GM21825 (cell line): ENCODE results near the gene DNPH1.

Experiments used
- ATAC-seq: cut with Tn5 transposase; IDR thresholded peaks from one replicate; pipeline ENCODE4 v1.9.1; 2021; ENCODE audit warnings: mild to moderate bottlenecking, moderate library complexity; ENCODE audit not compliant: unreplicated experiment

The DNPH1 gene, protein sequence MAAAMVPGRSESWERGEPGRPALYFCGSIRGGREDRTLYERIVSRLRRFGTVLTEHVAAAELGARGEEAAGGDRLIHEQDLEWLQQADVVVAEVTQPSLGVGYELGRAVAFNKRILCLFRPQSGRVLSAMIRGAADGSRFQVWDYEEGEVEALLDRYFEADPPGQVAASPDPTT

DNA sequence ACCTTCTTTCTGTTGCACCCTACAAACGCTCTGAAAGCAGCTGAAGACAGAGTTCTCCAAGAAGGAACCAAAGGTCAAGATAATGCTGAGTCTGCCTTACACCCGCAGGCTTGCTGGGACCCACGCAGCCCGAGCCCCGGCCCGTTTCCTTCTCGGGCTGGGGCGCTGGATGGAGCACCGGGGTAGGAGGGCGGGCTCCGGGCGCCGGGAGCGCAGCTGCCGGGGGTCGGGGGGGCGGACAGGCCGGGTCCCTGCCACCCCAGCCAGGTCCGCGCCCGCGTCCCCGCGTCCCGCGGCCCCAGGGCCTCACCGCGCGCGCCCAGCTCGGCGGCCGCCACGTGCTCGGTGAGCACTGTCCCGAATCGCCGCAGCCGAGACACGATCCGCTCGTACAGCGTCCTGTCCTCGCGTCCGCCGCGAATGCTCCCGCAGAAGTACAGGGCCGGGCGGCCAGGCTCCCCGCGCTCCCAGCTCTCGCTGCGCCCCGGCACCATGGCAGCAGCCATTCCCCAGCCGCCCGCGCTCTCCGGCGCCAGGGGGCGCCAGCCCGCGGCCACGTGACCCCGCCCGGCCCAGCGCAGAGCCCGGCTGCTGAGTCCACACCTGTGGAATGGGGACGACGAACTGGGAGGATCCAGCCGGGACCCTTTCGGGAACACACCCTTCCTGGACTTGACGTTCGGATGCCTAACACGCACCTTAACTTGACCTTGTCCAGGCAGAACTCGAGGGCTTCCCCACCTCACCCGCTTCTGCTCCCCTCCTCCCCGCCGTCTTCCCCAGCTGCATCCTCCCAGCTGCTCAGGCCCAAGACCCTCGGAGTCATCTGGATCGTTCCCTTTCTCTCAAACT, at the start of gene DNPH1:
DNPH1 (minus strand) TSS at position 531 of the 852 bp plus-strand sequence; CDS start at position 506, 25 bp downstream.
- peak; percentile 59 for ATAC-seq

DNA sequence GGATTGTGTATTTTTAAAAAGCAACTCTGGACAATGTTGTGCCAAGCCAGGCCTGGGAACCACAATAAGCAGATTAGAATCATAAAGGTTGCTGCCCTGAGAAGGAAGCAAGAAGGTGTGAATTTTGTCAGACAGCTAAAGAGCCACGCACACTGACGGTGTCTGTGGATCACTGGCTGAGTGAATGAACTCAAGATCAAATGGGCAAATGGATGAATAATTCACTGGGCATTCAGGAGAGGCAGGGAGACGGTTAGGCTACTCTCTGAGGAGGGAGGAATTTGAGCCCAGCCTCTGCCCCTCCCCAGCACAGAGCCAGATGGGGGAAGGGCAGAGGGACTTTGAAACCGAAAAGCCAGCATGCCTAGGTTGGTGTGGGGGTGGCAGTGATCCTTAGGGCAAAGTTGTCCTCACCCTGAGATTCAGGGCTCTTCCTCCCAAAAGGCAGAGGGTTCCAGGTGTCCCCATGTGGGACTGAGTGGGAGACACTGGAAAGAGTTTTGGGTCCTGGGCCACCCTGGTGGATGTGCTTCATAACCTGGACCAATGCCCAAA, 49.3 kb upstream of the DNPH1 start:
- no peak for ATAC-seq

DNA sequence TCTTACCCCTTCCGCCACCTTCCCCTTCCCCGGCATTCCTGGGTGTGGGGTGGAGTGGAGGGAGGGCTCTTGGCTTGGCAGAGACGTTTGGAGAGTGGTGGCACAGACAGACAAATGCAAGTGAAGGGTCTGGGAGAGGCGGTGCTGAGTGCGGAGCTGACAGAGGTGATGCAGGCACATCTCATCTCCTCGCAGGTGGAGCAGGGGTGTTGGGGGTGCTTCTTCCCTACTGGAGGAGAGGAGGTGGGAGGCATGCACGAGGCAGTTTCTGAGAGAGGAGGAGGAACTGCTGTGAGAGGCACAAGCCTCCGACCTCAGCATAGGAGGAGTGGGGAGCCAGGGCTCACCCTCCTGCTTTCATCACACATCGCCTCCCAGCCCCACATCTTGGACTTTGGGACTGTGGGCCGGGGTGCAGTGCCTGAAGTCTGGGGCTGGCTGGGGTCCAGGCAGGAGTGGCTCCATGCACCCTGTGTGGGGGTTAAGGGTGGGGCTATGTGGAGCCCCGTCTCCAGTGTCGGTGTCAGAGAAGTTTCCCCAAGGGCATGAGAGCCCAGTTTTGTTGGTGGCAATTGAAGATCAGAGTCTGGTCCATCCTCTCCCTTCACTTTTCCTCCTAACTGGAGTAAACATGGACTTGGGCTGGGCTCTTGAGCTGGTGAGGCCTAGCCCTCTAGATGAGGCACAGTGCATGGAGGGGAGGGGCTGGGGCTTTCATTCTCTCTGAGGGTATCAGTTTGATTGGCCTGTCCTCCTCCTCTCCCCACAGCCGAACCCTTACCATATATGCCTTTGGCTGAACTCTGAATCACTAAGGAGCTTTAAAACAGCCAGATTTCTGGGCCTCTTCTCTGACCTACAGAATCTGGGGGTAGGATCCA, 48.6 kb upstream of the DNPH1 start:
- ATAC-seq, result no peak

DNA sequence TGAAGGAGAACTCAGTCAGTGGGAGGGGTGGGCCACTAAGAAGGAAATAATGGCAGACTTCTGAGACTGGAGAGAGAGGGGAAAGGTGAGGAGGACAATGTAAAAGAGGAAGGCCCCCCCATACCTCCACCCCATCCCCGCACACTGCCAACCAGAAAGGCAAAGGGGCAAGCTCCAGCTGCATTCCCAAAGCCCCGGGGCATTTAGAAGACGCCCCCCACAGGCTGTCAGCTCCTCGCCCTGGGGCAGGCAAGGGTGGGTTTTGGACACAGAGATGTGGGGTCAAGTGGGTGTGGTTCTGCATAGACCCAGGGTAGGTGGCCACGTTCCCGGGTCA, 48.0 kb upstream of the DNPH1 start:
- ATAC-seq, result no peak

DNA sequence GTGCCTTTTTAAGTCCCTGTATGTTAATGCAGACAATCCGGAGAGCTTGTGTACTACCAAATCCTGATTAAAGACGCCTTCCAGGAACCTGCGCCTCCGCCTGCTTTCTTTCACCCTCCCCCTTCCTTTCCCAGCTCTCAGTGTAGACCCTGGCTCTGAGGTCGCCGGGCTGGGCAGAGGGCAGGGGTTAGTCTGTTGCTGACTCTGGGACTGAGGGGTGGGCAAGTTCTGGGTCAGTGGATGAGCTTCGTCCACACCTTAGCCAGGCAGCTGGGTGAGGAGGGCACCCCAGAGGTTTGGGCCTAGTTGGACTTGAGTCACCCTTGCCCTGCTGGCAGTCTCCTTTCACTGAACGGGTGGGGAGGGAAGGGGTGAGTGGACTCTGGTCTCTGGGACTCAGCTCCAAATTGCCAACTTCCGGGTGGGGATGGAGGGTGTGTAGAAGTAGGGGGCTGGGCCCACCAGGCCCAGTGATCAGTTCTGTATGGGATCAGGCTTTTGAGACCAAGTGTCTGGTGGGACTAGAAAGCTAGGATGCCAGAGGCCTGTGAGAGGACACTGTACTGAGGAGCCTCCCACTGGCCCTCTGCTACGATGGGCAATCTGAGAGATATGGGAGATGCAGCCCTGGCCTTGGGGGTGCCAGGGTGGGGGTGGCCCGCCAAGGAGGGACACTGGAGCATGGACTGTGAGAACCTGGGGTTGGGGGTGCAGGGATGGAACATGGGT, 47.5 kb upstream of the DNPH1 start:
- ATAC-seq, result no peak

DNA sequence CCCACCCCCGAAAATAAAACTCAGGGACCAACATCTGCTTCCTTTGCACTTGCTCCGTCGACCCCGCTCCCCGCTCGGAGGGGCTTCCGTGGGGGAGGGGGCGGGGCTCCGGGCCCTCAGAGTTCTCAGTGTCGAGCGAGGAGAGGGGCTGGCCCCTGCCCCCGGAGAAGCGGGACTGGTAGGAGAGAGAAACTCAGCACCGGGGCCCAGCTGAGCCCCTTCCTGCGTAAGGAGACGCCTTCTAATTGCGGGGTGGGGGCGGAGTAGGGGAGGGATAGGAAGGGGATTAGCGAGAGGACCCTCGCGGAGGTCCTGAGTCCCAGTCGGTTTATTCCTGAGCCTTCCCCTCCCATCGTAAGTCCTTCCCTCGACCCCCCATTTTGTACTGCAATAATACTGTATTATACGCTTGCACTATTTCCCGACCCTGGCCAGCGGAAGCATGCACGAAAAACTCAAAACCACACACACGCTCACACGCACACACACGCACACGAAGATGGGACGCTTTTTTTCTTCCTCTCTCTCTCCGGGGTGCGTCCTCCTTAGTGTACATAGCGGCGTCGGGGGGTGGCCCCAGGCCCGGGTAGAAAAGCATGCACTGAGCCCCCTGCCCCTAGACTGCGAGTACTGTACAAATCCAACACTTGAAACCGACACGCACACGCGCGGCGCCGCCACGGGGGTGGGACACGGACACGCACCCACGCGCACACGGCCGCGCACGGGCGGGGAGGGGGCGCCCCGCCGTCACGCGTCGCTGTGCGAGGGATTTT, 46.7 kb upstream of the DNPH1 start:
- no peak for ATAC-seq

DNA sequence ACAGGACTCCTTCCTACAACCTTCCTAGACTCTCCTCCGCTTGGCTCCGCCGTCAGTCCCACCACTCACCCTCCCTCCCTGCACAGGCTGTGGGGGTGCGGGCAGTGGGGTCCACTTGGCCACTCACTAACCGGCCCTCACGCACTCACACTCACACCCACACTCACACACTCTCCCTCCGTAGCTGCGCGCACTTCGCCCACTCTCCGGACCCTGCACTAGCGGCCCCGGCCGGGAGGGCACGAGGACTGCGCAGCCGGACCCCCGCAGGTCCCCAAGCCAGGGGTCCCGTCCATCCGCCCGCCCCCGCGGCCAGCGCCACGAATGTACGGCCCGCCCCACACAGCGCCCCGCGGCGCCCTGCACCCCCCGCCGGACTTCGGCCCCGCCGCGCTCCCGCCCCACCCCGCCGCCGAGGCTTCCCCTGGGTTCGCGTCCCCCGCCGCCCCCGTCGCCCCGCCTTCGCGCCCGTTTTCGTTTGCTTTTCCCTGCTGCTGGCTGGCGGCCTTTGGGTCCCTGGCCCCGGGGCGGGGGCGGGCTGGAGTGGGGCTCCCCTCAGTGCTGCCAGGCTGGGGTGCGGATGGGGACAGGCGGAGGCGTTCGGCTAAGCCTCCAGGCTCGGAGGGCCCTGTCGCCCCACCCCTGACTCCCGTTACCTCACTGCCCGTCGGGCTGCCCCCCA, 45.8 kb upstream of the DNPH1 start:
- no peak for ATAC-seq

DNA sequence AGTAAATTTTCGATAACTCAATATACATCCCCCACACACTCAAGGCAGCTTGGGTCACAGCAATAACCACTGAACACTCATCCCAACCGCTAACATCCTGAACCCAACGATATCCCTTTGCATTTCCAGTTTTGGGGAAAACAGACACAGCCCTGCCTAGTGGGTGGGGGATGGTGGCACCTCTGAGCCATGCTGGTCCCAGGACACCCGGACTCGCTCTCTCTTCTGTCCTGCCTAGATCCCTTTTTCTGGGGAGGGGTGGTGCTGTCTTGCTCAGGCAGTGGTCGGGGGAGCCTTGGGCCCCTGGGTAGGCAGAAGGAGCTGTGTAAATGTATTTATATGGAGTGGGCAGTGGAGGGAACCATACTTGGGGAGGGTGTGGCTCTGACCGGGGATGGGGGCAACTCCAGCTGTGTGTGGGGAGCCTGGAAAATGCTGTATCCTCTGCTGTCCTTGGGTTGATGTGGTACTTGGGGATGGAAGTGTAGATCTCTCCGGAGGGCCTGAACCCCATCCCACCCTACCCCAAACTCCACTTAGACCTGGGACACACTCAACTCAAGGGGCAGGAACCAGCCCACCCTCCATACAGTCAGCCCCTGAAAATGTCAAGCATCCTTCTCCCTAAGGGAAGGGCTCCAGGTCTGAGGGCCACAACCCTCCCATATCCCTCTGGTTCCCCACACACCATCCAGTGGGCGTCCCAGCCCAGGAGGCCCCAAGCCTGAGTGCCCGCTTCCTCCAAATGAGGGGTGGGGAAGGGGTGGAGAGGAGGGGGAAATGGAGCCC, 45.0 kb upstream of the DNPH1 start:
- no peak for ATAC-seq

DNA sequence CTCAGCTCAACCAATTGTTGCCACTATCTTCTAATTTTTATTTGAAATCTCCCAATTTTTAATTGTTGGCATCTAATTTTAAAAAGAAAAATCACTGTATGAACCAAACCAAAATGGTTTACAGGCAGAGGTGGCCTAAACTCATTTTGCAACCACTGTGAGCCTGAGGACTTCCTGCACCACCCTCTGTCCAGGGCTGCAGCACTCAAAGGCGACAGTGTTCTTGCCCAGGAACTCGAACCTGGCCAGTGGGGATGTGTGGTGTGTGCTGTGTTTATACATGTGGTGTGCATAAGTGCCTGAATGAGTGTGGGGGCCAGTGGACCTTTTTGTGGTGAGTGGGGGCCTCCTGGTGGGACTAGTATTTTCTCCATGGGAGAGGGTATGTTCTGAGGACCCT, 44.4 kb upstream of the DNPH1 start:
- ATAC-seq, result no peak

DNA sequence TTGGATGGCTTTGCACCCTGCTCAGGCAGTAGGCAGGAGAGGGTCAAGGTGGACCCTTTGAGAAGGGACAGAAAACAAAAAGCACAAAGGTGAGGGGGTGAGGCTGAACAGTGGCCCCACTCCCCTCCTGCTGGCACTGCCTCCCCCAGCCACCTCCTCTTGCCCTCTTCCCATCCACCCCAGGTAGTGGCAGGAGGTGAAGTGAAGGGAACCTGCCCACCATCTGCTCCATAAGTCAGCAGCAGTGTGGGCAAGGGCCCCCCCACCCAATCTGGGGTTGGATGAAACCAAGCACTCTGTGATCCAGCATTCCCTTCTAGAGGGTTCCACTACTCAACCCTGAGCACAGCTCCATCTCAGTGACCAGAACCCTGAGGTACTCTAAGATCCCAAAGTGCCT, 42.7 kb upstream of the DNPH1 start:
- ATAC-seq, result no peak

DNA sequence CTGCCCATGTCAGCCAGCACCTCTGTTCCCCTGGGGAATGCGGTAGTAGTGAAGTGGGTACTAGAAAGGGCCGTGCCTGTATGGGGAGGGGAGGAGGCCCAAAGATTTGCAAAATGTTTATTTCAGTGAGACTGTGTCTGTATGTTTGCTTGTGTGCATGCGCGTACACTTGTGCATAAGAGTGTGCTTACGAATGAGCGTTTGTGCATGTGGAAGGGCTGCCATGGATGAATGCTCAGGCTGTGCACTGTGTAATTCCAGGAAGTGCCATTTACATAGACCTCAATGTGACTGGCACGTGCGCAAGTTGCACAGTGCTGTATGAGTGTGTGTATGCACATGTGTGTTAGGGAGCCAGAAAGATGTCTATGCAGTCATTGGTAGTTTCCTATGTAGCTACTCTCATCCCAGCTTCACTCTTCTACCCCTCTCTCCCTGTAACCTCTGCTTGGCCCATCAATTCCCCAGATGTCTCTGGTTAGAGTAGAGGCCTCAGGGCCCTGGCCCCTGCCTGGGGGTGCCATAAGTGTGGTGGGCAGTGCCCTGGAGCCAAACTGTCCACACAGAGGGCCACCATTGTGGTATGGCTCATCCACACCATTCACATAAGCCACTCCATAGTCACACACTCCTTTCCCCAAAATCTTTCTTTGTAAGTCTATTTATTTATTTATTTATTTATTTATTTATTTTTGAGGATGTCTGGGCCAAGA, 42.0 kb upstream of the DNPH1 start:
- no peak for ATAC-seq

DNA sequence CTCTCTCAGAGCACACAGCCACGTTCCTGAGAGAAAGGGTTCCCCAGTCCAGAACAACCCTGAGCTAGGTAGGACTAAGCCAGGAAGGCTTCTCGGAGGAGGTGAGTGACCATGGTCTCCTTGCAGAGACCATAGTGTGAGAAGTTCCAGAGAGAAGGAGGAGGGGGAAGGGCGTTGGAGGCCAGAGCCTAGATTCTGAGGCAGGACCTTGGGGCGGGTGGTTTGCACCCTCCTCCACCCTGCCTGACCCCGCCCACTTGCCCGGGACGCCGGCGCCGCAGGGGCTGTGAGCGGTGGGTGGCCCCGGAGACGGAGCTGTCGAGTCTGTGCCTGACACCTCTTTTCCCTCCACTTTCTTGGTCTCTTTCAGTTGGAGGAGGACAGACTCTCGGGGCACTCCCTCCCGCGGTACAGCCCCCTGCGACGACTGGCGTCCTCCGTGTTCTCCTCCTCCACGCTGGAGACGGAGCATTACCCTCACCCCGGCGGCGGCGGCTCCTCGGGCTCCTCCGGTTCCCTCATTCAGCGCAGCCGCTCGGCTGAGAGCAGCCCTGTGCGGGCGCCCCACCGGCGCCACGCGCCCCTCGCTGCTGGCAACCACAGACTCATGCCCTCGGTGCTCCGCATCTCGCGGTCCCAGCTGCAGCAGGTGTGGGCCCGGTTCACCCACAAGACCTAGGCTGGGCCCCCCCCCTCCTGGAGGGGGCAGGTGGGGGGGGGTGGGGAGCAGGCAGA, 40.2 kb upstream of the DNPH1 start:
- ATAC-seq, result no peak

DNA sequence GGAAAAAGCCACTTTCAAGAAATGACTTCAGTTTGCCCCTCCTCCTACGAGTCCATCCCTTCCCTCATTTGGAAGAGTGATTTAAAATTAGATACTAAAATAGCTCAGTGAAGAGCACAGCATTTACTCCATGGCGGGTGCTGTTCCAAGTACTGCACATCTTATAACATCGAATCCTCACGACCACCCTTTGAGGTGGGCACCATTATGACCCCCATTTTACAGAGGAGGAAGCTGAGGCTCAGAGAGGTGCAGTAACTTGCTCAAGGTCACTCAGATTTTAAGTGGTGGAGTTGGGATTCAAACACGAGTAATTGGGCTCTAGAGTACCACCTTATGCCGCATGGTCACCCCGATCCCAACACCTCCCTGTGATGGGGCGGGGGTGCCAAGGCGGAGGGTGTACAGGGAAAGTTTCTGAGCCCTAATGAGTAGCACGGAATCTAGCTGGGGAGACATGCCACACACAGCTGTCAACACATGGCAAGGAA, 39.5 kb upstream of the DNPH1 start:
- no peak for ATAC-seq

DNA sequence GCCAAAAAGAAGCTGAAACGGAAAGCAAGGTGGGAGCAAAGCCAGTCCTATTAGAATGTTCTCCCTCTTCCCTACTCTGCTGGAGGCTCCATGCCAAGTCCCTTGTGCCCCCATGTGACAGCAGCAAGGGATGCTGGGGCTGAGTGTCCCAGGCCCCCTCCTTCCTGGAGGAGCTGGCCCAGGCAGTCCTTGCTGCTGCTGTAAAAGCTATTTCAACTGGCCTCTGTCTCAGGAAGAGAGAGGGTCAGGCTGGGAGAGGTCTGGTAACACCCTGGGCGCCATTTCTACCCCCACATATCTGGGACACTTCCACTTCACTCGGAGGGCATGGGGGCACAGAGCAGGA, 39.0 kb upstream of the DNPH1 start:
- no peak for ATAC-seq

DNA sequence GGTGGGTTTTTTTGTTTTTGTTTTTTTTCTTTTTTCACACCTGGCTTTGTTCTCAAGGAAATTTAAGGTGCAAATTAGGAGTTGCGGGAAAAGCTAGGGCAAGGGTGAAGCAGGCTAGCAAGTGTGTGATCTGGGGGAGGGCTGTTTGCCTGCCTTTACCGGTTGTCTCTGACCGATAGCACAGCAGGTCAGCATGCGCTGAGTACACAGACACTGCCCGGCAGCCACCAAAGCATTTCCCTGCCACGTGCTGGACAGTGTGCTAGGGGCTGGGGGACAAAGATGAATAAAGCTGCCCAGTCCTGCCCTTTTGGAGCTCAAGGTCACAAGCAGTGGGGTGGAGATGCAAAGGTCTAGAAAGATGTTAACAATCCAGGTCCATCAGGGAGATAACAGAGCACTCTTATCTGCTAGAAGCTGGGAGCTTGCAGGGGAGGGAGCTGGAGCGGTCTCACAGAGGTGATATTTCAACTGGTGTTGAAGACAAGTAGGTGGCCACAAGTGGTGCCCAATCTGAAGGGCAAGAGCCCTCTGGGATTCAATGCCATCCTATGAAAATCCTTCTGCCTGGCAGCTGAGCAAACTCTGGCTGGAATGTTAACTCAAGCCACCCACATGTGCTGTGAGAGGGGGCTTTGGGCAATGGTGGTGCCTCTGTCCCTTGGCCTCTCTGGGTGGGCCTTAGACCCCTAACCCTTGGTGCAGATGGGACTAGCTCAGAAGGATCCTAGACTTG, 38.5 kb upstream of the DNPH1 start:
- no peak for ATAC-seq

DNA sequence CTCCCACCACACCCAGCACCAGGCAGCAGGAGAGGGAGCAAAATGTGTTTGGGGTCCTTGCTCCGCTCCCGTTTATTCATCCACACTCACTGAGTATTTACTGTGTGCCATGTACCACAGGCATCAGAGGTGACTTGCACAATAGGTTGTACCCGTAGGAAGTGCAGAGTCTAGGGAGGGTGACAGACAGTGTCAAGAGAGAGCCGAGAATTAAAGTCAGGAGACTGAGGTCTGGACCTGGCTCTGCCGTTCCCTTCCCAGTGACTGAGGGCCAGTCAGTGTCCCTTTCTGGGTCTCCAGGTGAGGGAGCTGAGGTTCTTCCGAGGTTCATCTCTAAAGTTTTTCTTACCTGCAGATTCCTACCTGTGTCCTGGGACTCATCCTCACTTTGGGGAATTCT, 36.3 kb upstream of the DNPH1 start:
- ATAC-seq, result no peak
